ENCODE data around the gene IL36RN. TPM values are rescaled to one million over a fixed set of nuclear protein-coding genes. Genes with fewer than 3 reads are reported as not detected.

The IL36RN gene
- total RNA-seq, 6 experiments from 2014 or later = not detected

GRCh38 chr2:113112871-113113270, 53.9 kb downstream of the IL36RN start:
- ATAC-seq = no peak
- Histone ChIP-seq H3K9me3 (no peaks in the 10 kb centered on the region), H3K4me1 (peaks cover 0 to 5% (median 0%) of the 10 kb centered on the region in 4 donors), H3K36me3 (no peaks in the 10 kb centered on the region), H3K4me3 (no peak overlapping the region), H3K27me3 (no peaks in the 10 kb centered on the region), H3K27ac (no peak overlapping the region)
- TF ChIP-seq POLR2A (IDR thresholded peaks at IDR 0.05) = no peak
- no peak for TF ChIP-seq CTCF (IDR thresholded peaks at IDR 0.05)
- no peak for DNase-seq
- 57% methylated on average over 6 of the region's 6 CpGs for WGBS (ENCODE audit: insufficient coverage, low coverage, low lambda C conversion rate, missing lambda C conversion rate)
- intact Hi-C loops (cut with DNase I) = no loop called here

- DNase-seq (no peak), ATAC-seq (no peak)
- Histone ChIP-seq H3K9me3 (no peaks in the 10 kb centered on the region), H3K27ac (no peak overlapping the region), H3K4me1 (peaks cover 0 to 5% (median 0%) of the 10 kb centered on the region in 4 donors), H3K4me3 (no peak overlapping the region), H3K27me3 (no peaks in the 10 kb centered on the region), H3K36me3 (no peaks in the 10 kb centered on the region)
- WGBS (ENCODE audit: insufficient coverage, low coverage, low lambda C conversion rate, missing lambda C conversion rate) = 70% methylated on average over 3 of the region's 3 CpGs
- intact Hi-C loops (cut with DNase I) = no loop called here
- TF ChIP-seq POLR2A (IDR thresholded peaks at IDR 0.05) = no peak
- no peak for TF ChIP-seq CTCF (IDR thresholded peaks at IDR 0.05)
These were observed 54.8 kb downstream of the IL36RN start for GRCh38 chr2:113113807-113114206.

Small RNAs within 50 kb of the gene (small RNA-seq; reads per million reads assigned to genes)
- gene RNU6-1180P = 0 reads per million in 2 experiments

Other genes with a start within 250 kb of the IL36RN start
- 1 to 10 TPM in 2 of 6 experiments, under 1 TPM in 3, not detected in 1; 0.19 to 4.1 (median 0.49) TPM for gene IL1B, start 222.4 kb upstream of the IL36RN start, total RNA-seq
- not detected for gene IL37, start 148.0 kb upstream of the IL36RN start, total RNA-seq
- gene IL36G, start 81.2 kb upstream of the IL36RN start, total RNA-seq = not detected
- gene IL36A, start 53.7 kb upstream of the IL36RN start, total RNA-seq = not detected
- gene IL36B, start 6.3 kb upstream of the IL36RN start, total RNA-seq = not detected
- not detected for gene IL1F10, start 8.8 kb downstream of the IL36RN start, total RNA-seq
- gene IL1RN, start 68.4 kb downstream of the IL36RN start, total RNA-seq = 10 to 100 TPM; 14.5 to 98.1 (median 43.9) TPM
- 10 to 100 TPM; 38.0 to 77.8 (median 58.7) TPM for gene PSD4, start 114.8 kb downstream of the IL36RN start, total RNA-seq
- 1 to 10 TPM in 2 of 6 experiments, under 1 TPM in 4; 0.27 to 1.9 (median 0.86) TPM for gene PAX8, start 219.7 kb downstream of the IL36RN start, total RNA-seq

All from right lobe of liver (tissue), 6 donors.